ENCODE data around the gene FCN2.

The FCN2 gene

DNA sequence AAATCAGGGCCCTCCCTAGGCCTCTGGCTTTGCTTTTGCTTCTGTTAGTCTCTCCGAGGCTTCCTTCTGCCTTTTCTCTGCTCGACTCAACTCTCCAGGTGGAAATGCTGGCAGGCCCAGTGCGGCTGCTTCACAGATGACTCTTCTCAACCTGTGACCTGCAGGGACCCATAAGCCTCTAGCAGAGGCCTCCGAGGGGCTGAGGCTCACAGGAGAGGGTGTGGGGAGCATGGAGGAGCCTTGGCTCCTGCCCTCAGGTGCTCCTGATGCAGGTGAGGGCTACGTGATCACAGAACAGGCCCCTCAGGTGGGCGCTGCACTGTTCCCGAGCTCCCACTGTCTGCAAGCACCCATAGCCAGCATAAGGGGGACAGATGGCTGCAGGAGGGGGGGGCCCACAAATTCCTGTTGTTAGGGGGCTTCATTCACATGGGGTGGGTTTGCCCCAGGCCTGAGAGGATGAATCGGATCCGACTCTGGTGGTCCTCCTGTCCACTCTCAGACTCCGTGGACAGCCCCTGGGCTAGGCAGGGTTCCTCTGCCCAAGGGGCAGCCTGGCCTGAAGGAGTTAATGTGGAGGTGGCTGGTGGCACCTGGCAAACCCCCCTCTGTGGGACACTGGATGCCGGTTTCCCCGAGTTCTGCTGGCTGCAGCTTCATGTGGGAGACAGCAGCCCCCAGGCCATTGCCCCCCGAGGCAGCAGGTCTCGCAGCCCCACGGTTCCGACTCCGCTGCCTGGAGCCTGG is 10.9 kb upstream of the FCN2 start:
- no peak for DNase-seq

DNA sequence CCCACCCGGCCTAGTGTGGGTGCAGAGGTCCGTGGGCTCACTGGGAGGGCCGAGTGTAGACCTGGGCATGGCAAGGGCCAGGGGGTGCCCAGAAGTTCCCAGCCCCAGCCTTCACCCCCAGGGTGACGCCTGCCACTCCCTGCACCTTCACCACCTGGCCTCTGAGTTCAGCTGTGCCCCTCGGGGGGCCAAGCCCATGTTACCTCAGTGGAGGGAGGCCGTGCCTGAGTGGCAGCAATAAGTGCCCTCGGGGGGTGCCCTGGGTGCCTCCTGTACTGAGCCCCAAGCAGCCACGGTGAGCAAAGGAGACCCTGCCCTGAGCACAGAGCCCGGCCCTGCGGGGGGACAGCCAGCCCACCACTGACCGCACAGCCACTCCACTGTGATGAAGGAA is 10.3 kb upstream of the FCN2 start:
- DNase-seq = no peak

DNA sequence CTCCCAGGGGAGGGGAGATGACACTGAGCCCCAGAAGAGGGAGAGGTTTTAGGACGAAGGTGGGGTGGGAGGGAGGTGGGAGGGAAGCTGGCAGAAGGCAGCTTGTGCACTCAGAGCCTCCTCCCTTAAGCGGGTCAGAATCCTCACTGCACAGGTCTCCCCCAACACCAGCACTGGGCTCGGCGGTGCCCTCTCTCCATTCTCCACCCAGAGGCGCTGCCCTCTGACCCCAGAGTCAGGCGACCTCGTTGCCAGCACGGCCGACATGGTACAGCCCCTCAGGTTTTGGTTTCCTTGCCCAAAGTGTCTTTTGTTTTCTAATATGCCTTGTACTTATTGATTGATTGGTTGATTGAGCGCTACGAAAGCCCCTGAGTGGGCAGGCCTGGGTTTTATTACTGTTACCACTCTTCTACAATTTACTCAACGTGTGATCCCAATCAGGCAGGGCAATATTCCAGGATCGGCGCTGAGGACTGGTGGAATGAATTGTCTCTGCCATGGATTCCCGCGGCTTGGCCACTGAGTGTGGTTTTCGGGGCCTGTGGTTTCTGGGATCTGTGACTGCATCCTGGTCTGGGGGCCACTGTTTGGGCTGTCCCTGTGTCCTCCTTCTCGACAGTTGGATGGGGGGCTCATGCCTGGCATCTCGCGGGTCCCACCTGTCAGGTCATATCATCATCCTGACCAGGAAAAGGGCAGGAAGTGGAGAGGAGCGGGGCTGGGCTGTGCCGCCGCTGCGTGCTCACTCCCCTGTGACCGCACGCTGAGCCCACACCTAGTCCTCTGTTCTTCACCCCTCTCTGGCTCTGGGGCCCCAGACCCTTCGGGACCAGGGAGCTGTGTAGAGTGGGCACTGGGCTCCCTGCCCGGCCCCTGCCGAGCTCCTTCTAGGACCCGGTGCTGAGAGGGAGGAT is 9.6 kb upstream of the FCN2 start:
- DNase-seq = no peak

DNA sequence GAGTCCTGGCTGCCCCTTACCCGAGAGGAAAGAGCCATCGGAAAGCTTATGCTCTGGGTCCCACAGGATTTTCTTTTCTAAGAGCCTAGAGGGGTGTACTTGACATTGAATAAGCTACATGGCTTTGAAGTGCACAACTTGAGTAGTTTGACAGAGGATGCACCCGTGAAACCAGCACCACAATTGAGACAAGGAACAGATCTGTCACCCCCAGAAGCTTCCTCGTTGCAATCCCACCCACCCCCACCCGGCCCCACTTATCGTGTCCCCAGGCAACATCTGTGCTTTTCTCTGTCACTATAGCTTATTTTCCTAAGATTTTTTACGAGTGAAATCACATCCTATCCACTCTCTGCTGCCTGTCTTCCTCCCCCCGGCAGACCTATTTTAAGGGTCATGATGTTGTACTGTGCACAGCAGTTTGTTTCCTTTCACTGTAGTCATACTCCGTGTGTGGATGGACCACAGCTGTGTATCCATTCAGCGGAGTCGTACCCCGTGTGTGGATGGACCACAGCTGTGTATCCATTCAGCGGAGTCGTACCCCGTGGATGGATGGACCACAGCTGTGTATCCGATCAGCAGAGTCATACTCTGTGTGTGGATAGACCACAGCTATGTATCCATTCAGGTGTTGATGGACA is 8.8 kb upstream of the FCN2 start:
- DNase-seq = no peak

DNA sequence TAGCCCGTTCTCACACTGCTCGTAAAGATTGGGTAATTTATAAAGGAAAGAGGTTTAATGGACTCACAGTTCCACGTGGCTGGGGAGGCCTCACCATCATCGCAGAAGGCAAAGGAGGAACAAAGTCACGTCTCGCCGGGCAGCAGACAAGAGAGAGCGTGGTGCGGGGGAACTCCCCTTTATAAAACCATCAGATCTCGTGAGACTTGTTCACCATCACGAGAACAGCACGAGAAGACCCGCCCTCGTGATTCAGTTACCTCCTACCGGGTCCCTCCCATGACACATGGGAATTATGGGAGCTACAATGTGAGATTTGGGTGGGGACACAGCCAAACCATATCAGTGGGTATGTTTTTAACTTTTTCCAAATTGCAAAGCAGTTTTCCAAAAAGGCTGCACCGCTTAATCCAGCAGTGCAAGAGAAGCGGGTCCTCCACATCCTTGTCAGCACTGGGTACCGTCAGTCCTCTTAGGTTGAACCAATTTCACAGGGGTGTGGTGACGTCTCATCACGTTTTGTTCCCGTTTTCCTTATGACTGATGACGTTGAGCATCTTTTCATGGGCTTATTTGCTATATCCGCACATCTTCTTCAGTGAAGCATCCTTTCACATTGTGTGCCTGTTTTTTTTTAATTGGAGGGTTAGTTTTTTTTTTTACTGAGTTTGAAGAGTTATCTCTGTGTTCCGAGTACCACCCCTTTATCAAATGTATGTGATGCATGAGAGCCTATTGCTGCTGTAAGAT is 8.0 kb upstream of the FCN2 start:
- DNase-seq = no peak

DNA sequence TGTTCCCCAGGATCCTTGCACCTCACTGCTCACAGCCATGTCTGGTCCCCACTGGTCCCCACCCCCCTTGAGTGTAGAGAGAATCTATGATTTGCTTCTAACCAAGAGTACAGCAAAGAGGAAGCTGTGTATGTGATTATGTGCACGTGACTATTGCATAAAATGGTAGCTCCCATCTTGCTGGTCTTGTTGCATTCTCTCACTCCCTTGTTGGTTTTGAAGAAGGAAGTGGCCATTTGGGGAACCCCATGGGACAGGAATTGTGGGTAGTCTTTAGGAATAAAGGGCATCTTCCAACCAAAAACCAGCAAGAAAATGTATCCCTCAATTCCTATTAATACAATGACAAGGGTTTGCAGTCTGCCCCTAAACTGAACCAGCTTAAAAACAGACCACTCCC is 5.2 kb upstream of the FCN2 start:
- peak; percentile 64 for DNase-seq

DNA sequence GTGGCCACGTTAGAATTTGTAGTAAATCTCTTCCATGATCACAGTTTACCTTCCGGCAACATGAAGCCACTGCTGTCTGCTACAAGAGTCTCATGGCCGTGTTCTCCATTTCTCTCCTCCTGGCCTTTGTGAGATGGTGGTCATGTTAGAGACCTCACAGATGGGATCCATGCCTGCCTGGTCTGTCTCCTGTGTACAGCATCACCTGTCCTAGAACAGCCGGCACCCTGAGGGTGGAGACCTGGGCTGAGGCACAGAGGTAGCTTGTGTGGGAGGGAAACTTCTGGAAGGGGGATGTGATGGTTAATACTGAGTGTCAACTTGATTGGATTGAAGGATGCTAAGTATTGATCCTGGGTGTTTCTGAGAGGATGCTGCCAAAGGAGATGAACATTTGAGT is 3.1 kb upstream of the FCN2 start:
- no peak for DNase-seq

DNA sequence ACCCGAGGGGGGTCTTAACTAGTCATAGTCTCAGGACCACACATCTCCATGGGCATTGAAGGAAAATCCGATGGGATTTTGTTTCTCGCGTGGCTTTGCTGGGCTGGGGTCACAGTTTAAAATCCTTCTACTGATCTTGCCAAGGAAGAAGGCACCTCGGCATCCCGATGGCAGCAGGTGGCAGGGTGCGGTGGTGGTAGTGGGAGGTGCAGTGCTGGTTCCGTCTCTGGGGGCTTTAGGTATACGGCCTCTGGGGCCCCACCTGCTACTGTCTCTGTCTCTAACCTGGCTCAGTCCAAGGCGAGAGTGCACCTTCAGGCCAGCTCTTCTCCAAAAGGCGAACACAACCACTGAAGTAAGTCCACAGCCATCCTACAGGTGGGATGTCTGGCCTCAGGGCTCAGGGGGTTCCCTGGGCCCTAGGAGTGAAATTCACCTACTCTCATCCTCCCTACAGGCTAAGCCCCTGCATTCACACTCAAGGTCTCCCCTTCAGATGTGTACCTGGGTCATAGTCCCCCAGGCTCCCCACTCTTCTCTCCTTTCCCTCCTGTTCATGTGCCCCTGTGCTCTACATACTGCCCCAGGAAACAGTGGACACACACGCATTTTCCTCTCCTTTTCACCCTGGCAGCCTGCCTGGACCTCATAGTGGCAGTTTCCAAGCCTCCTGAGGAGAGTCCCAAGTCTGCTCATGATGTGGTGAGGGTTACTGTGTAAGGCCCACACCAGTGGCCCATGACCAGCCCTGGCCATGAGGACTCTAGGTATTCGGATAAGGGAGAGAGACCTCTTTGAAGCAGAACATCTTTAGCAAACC is 736 bp upstream of the FCN2 start:
- no peak for DNase-seq

DNA sequence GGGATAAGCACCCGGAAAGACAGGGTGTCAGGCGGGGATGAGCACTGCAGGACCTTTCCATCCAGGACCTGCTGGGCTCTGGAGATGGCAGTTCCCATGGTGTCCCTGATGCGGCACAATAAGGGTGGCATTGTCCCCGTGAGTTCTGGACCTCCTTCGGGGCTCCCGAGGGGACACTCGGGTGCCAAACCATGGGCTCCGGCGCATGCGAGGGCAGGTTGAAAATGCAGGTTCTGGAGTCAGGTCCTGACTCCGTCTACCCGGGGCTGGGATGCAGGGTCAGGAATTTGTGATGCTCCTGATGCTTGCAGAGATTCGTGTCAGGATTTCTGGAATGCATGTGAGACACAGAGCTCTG is 682 bp downstream of the FCN2 start:
- DNase-seq = no peak

DNA sequence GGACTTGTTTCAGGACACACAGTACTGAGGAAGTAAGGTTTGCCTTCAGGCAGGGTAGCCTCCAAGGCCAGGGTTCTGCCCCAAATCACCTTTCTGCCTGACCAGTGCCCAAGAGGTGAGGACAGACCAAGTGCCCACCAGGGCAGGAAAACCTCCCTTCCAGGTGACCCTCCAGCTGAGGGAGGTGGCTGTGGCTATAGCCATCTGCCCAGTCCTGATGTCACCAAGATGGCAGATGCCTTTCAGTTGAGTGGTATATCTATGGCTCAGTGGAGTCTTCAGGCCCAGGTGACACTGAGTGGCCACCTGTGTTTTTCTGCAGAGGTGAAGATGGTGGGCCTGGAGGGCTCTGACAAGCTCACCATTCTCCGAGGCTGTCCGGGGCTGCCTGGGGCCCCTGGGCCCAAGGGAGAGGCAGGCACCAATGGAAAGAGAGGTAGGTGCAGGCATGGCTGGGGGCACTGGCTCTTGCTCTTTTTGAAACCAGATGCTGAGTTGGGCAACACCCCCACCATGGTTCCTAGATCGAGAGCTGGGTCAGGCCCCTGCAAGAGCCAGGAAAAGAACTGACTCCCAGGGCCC is 1.7 kb downstream of the FCN2 start:
- DNase-seq = no peak

DNA sequence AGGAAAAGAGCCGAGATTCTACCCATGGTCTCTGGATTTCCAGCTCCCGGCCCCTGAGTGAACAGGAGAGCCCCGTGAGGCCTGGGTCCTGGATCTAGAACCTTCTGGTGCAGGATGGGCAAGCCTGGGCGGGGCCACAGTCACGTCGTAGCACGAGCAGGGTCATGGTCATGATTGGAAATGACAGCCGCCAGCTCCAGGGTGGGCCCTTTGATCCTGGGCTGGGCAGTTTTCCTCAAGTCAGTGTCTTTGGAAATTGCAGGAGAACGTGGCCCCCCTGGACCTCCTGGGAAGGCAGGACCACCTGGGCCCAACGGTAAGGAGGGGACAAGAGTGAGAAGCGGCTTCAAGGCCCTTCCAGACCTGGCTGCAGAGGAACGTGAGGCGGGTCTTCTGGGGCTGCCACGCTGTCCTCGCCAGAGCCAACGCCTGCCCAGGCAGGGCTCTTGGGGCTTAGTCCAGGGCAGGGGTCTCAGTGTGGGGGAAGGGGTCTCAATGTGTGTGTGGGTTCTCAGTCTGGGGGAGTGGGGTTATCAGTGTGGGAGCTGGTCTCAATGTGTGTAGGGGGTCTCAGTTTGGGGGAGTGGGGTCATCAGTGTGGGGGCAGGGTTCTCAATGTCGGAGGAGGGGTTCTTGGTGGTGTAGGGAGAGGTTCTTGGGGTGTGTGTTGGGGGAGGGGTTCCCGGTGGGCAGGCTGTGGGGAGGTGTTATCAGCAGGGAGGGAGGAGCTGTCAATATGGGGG is 2.6 kb downstream of the FCN2 start:
- no peak for DNase-seq

DNA sequence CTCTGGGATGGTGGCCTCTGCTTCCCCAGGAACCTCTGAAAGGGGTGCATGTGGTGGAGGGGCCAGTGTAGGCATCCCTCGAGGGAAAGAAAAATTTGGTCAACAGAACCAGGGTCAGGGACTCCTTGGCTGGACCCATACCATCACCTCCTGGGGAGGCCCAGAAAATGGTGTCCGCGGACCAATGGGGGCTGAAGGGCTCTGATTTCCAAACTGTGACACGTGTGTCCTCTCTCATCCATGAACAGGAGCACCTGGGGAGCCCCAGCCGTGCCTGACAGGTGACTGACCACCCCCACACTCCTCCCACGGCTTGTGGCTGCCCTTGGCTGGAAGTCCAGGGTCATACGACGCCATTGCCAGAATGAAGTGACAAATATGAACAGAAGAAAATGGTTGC is 3.9 kb downstream of the FCN2 start:
- DNase-seq = no peak

DNA sequence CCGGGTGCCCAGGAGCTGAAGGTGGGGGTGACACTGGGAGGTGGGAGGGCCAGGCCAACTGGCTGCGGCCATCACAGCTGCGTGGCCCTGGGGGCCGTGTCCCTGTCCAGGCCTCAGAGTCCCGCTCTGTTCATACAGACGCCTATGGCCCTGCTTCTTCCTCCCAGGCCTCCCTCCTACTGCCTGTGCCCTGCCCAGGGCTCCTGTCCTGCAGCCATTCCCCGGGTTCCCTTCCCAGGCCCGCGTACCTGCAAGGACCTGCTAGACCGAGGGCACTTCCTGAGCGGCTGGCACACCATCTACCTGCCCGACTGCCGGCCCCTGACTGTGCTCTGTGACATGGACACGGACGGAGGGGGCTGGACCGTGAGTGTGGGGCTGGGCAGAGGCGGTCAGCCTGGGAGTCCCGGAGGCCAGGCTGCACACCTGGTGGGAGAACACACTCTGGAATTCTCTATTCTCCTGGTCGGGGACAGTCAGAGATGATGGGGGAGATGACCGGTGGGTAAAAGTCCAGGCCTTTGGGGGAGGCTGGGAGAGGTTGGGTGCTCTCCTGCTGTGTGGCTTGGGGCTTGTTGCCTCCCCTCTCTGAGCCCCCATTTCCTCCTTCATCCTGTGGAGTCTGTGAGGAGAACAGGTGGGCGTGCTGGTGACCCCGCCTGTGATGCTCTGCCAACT is 4.5 kb downstream of the FCN2 start:
- DNase-seq = no peak

DNA sequence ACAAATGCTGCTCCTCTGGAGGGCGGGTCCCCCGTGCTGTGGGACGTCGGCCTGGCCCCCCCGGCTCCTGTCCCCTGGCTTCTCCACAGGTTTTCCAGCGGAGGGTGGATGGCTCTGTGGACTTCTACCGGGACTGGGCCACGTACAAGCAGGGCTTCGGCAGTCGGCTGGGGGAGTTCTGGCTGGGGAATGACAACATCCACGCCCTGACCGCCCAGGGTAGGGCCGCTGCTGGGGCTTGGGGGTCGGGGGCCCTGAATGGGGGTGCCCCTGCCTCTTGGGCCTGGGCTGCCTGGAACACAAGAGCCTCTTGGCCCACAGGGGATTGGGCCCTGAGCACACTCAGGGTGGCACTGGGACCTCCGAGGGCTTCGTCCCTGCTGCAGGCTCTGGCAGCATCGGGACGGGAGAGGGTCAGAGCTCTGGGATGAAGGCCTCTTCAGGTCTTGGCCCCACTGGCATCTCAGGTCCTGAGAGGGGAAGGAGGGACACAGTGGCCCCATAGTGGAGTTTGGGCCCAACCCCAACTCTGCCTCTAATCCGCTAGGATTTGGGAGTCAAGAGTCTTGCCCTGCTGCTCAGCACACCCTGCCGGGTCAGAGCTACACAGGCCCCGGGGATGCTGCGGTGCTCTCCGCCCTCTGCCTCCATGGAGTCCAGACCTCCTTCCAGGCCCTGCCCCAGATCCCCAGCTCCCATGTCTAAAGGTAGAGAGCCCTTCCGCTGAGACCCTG is 5.2 kb downstream of the FCN2 start:
- DNase-seq = no peak

DNA sequence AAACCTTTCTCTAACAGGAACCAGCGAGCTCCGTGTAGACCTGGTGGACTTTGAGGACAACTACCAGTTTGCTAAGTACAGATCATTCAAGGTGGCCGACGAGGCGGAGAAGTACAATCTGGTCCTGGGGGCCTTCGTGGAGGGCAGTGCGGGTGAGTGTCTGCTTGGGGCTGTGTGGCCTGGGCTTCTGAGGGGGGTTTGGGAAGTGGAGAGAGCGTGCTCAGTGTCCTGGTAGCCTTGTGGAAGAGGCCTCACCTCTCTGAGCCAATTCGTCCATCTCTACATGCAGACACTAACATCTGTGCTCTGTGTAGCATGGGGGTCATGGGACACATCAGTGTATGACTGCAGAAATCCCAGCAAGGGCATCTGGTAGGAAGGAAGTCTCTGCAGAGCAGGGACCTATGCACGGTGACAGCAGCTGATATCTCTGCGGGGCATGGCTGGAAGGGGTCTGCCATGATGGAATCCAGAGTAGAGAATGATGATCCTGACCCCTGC is 5.9 kb downstream of the FCN2 start:
- DNase-seq = no peak

DNA sequence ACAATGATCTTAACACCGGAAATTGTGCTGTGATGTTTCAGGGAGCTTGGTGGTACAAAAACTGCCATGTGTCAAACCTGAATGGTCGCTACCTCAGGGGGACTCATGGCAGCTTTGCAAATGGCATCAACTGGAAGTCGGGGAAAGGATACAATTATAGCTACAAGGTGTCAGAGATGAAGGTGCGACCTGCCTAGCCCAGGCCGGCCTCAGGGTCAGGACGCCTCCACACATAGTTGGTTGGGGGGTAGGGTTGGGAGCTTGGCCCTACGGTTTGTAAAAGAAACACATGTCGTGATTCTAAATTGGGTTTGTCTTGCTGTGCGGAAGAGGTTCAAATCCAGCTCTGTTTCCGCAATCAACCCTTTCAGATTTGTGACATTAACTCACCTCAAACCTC is 6.6 kb downstream of the FCN2 start:
- DNase-seq = no peak

DNA sequence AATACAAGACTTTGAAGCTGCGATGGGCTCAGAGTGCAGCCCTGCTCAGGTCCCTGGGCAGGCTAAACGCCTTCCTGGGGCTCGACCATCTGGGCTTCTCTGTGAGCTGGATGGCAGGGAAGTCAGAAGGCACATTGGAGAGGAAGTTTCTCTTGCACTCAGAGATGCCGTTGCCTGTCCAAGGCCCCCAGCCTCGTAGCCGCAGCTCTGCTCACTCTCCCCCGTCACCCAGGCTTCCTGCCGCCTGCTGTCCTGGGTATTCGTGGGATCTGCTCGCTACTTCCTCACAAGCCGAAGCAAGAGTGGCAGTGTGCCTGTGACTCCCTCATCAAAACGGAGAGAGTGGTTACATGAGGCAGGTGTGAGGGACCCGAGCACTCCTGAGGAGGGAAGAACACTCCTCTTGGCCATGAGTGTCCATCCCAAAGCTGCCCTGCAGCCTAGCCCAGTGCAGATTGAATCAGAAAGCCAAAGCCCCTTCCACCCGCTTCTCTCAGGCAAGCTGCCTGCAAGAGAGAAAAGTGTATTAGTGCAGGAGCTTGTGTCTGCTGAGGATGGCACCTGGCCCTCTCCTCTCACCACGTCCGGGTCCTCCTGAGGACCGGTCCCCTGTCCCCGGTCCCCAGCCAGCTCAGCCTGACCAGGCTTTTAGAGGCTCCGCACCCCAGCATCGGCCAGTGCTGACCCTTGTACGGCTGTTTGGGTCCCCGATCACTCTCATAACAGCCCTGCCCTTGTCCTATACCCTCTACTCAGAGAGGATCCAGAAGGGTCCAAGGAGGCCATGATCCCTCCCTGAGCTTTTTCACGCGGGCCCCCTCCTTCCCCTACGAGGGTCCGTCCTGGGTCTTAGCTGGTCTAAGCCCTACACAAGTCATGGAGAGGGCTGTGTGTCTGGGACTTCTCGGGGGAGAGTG is 7.3 kb downstream of the FCN2 start:
- peak; percentile 20 for DNase-seq

DNA sequence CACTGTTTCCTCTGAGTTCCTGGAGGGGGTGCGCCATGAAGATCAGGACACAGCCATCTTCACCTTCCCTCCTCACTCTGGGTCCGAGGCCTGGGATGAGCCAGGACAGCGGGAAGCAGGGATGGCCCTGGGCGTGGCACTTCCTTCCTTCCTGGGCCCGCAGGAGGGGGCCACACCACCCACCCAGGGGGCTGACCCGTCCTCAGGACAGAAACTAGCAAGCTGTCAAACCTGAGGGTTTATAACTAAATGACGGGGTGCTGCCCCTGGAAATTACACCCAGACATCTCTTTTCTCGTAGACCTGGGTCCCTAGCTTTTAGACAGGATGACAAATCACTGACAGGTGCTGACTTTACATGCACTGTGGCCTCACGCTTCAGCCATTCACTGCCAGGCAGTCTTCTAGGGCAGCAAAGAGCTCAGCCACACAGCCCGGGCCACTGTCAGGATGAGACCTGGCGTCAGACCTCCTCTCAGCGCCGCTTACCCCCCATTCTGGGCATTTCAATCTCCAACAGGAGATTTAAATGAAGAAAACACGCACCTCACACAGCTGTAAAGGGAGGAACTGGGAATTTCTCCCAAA is 8.1 kb downstream of the FCN2 start:
- no peak for DNase-seq

Data from inflammatory macrophage treated with lipopolysaccharide for 4 hours (primary cell).